ENCODE data around the gene CERT1.

DNA sequence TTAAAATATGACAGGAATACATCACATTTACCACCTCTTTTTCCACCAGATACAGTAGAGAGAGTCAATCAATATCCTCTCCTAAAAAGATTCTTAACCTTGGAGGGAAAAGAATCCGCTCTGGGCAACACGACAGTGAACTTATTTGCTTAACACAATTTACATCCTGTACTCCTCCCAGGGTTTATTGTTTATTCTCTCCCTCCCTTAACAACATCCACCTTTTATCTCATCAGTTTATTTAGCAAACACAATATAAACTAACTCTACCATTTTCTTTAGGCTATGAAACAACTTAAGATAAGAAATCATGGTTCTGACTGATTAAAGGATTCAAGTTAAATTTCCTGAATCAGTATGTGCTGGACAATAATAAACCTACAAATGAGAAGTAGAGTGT is 50.9 kb downstream of the CERT1 start:
- TF ChIP-seq ZFX (IDR thresholded peaks at IDR 0.05), result no peak
- TF ChIP-seq, protein P1, sequence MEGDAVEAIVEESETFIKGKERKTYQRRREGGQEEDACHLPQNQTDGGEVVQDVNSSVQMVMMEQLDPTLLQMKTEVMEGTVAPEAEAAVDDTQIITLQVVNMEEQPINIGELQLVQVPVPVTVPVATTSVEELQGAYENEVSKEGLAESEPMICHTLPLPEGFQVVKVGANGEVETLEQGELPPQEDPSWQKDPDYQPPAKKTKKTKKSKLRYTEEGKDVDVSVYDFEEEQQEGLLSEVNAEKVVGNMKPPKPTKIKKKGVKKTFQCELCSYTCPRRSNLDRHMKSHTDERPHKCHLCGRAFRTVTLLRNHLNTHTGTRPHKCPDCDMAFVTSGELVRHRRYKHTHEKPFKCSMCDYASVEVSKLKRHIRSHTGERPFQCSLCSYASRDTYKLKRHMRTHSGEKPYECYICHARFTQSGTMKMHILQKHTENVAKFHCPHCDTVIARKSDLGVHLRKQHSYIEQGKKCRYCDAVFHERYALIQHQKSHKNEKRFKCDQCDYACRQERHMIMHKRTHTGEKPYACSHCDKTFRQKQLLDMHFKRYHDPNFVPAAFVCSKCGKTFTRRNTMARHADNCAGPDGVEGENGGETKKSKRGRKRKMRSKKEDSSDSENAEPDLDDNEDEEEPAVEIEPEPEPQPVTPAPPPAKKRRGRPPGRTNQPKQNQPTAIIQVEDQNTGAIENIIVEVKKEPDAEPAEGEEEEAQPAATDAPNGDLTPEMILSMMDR (conservative IDR thresholded peaks at IDR 0.05), result no peak
